GM12892 (cell line): ENCODE measurements around the gene CIDEC.
"Not testable (repeated sequence)": the region's sequence is repeated elsewhere in the genome, so short reads cannot be mapped to it uniquely, and the experiment has no call there.

ENCODE experiments used
- DNase-seq: peaks from one replicate; pipeline ENCODE4 v3.0.0; 2011; ENCODE audit not compliant: insufficient read length
- FAIRE-seq: peaks from 2 replicates; lab custom pipeline; 2011; peaks lifted over from hg19 to GRCh38; lab: Jason Lieb, UNC
- POLR2A ChIP-seq: IDR thresholded peaks from 2 replicates; pipeline ENCODE4 v1.6.1; 2011; ENCODE audit warnings: low read depth, low read length, control low read depth
- POLR2AphosphoS5 ChIP-seq: IDR thresholded peaks from 2 replicates; pipeline ENCODE4 v1.6.1; 2011; ENCODE audit warnings: low read depth, low read length, control low read depth
- TAF1 ChIP-seq: IDR thresholded peaks from 2 replicates; pipeline ENCODE4 v1.6.1; 2011; ENCODE audit warnings: low read depth, mild to moderate bottlenecking, control low read depth, low read length, borderline replicate concordance

Gene CIDEC

GRCh38 chr3:9864200-9864927 is 15.7 kb downstream of the CIDEC start:
- TF ChIP-seq POLR2A (no peak), TAF1 (no peak)
- no peak for DNase-seq
- no peak for FAIRE-seq

- FAIRE-seq, result no peak
- TF ChIP-seq POLR2AphosphoS5, result no peak
- no peak for TF ChIP-seq POLR2A
- TF ChIP-seq TAF1, result no peak
- DNase-seq, result no peak
These were observed 16.8 kb downstream of the CIDEC start for GRCh38 chr3:9863058-9863772.

- no peak for TF ChIP-seq TAF1
- DNase-seq, result peak; percentile 56
- no peak for FAIRE-seq
These were observed 17.5 kb downstream of the CIDEC start for GRCh38 chr3:9862391-9863057.

- no peak for FAIRE-seq
- no peak for TF ChIP-seq POLR2A
- TF ChIP-seq POLR2AphosphoS5, result no peak
- TF ChIP-seq TAF1, result no peak
- DNase-seq, result no peak
These were observed 18.4 kb downstream of the CIDEC start for GRCh38 chr3:9861626-9862130.

GRCh38 chr3:9861201-9861600 is 18.9 kb downstream of the CIDEC start:
- TF ChIP-seq POLR2A, result no peak
- no peak for TF ChIP-seq TAF1
- TF ChIP-seq POLR2AphosphoS5, result no peak
- FAIRE-seq, result no peak
- no peak for DNase-seq

GRCh38 chr3:9859530-9860025 is 20.5 kb downstream of the CIDEC start:
- no peak for FAIRE-seq

GRCh38 chr3:9855594-9855993 is 24.5 kb downstream of the CIDEC start:
- DNase-seq (no peak), FAIRE-seq (no peak)
- no peak for TF ChIP-seq POLR2AphosphoS5
- no peak for TF ChIP-seq POLR2A
- TF ChIP-seq TAF1, result no peak

More at GRCh38 chr3:9859530-9860025, 20.5 kb downstream of the CIDEC start:
- no peak for DNase-seq
- no peak for TF ChIP-seq TAF1
- no peak for TF ChIP-seq POLR2AphosphoS5
- TF ChIP-seq POLR2A, result no peak

GRCh38 chr3:9854291-9854940 is 25.6 kb downstream of the CIDEC start:
- FAIRE-seq, DNase-seq: not testable (repeated sequence)

GRCh38 chr3:9852528-9852927 is 27.5 kb downstream of the CIDEC start:
- TF ChIP-seq TAF1 (no peak), POLR2A (no peak), POLR2AphosphoS5 (no peak)
- FAIRE-seq, result no peak
- DNase-seq, result no peak

- DNase-seq, FAIRE-seq: not testable (repeated sequence)
These were observed 28.1 kb downstream of the CIDEC start for GRCh38 chr3:9851926-9852325.

- not testable (repeated sequence) for DNase-seq, FAIRE-seq
These were observed 28.7 kb downstream of the CIDEC start for GRCh38 chr3:9851383-9851782.

GRCh38 chr3:9848860-9849259 is 31.2 kb downstream of the CIDEC start:
- DNase-seq, FAIRE-seq: not testable (repeated sequence)

- not testable (repeated sequence) for FAIRE-seq, DNase-seq
These were observed 32.2 kb downstream of the CIDEC start for GRCh38 chr3:9847870-9848269.
